GM21528 (cell line): ENCODE data around the gene NREP.
"Not testable (repeated sequence)": the region's sequence is repeated elsewhere in the genome, so short reads cannot be mapped to it uniquely, and the experiment has no call there.

ENCODE experiments used
- ATAC-seq: cut with Tn5 transposase; IDR thresholded peaks from one replicate; pipeline ENCODE4 v1.9.1; 2021; ENCODE audit warnings: mild to moderate bottlenecking, moderate library complexity; ENCODE audit not compliant: unreplicated experiment, low FRiP score

NREP gene

DNA sequence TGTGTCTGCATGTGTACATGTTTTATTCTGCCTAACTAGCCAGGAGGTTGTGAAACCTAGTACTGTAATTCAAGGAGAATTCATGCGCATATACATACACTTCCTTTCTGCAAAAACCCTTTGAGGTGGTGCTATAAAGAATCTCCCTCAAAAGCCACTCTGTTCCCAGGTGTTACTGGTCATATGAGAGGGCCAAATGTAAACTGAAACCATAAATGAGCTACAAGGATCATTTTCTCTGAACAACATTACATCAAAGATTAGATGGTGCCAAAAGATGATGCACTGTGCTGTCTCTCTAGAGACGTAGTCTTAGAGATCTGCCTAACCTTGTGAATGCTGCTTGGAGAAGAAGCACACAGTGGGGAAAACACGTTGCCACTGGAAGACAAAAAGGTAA lies 15.7 kb downstream of the NREP start:
- peak; percentile 73 for ATAC-seq

GRCh38 chr5:111739416-111739815 lies 17.6 kb downstream of the NREP start:
- ATAC-seq = no peak

DNA sequence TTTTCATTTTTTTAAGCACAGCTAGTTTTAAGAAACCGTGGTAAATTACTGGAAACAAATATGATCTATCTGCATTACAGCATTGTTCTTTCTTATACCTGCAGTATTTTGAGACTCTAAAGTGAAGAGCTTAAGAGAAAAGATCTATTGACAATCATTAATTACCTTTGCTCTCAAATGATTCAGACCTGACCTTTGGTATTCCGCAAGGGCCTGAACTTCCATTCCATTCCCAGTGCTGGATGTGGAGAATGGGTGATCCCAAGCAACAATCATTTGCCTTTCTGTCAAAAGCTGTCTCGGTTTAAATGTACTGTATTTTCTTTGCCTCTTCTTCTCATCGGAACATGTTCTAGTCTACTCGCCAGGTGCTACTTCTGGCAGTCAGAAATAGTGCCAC lies 18.9 kb downstream of the NREP start:
- ATAC-seq = no peak

GRCh38 chr5:111737716-111738115 lies 19.3 kb downstream of the NREP start:
- ATAC-seq = no peak

DNA sequence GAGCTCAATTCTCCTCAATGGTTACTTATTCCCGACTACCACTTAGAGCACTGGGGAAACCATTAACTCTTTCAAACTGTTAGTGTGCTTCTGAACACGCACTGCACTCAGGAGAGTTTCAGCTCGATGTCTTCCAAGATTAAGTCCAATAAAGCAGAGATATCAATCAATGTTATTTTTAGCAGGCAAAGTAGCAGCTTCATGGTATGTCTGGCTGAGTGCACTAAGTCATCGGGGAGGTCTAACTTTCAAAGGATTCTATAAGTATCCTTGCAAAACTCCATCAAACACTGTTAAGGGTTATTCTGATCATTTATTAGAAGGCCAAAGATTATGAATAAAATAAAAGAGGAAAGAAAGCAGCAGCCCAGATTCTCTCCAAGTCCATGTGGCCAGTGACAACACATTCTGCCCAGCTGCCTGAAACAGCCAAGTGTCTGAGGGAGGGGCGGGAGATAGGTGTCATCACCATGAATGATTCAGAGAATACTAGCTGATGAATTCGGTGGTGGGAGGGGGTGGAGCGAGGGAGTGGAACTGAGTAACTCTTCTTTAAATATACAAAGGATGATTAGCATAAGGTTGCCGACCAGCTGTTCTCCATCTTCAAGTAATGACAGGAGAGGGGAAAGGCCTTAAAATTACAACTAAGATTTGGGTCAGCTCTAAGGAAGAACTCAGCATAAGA lies 21.3 kb downstream of the NREP start:
- ATAC-seq = no peak

GRCh38 chr5:111734597-111734996 lies 22.4 kb downstream of the NREP start:
- no peak for ATAC-seq

- no peak for ATAC-seq
Measured at GRCh38 chr5:111734013-111734412, 23.0 kb downstream of the NREP start.

- ATAC-seq = no peak
Measured at GRCh38 chr5:111733571-111733970, 23.4 kb downstream of the NREP start.

DNA sequence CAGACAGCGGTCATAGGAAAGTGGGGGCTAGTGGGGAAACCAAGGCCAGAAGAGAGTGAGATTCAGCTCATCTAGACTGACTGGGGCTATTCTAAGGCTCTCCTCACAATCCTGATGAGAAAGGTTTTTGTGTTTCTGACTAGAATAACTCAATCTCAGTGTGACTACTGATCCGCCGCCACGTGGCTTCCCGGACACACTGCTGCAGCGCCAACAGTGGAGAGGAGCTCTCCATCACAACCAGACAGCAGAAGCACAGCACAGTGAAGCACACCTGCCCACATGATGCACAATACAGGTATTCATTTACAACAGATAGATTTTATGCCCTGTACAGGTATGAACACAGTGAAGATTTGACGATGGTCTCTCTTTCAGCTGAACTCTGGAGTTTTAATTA lies 25.4 kb downstream of the NREP start:
- ATAC-seq = no peak

GRCh38 chr5:111730659-111731382 lies 26.2 kb downstream of the NREP start:
- ATAC-seq = no peak

DNA sequence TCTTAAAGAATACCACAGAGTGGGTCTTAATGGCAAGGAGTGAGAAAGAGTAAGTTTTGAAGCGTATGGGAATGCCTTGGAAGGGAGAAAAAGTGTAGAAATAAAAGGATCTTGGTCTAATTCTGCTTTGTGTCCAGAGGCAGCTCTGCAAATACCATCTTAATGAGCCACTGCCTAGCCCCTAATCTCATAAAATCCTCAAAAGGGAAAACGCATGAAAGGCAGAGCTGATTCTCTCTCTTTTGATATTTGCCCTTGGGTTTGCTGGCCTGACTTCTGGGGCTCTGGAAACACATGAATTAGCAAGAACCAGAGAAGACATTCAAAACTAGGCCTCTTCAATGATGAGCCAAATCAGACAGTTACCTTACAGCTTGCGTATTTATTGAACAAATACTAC lies 28.1 kb downstream of the NREP start:
- no peak for ATAC-seq

DNA sequence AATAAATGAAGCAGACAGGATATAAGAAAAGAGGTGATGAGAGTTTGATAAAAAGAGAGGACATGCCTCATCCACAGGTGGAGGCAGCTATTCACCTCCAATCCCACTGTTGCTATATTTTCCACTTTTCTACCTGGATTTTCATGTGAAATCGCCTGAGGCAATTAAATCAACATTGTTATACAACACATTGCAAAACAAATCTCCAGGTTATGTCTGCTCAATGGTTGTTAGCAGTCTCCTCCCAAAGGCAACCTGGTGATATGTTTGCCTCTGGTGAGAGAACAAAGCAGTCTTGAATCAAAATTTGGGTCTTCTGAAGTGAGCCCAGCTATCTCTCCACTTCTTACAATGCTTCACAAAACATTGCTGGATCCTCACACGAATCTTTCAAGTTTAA lies 30.0 kb downstream of the NREP start:
- ATAC-seq = no peak

GRCh38 chr5:111722140-111722539 lies 34.9 kb downstream of the NREP start:
- no peak for ATAC-seq

DNA sequence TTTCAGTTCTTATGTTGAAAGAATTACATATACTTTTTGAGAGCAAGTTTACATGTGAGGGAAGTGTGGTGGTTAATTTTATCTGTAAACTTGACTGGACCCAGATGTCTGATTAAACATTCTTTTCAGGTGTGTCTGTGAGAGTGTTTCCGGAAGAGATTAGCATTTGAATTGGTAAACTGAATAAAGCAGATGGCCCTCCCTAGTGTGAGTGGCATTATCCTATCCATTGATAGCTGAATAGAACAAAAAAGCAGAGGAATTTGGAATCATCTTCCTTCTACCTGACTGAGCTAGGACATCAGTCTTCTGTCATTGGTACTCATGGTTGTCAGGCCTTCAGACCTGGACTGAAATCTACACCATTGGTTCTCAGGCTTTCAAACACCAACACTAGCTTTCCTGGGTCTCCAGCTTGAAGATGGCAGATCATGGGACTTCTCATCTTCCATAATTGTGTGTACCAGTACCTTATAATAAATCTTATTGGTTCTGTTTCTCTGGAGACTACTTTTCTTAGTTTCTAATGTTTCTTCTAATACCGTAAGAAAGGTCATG lies 36.6 kb downstream of the NREP start:
- ATAC-seq = no peak

GRCh38 chr5:111719773-111720172 lies 37.2 kb downstream of the NREP start:
- ATAC-seq = no peak

DNA sequence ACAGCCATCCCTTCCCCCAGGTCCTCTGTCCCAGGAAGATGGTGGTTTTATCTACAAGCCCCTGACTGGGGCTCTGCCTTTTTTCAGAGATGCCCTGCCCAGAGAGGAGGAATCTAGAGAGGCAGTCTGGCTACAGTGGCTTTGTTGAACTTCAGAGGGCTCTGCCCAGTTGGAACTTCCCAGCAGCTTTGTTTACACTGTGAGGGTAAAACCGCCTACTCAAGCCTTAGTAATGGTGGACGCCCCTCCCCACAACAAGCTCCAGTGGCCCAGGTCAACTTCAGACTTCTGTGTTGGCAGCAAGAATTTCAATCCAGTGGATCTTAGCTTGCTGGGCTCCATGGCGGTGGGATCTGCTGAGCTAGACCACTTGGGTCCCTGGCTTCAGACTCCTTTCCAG lies 40.2 kb downstream of the NREP start:
- not testable (repeated sequence) for ATAC-seq

GRCh38 chr5:111707630-111708164 lies 49.3 kb downstream of the NREP start:
- no peak for ATAC-seq

- ATAC-seq = no peak
Measured at GRCh38 chr5:111706345-111706744, 50.6 kb downstream of the NREP start.

- no peak for ATAC-seq
Measured at GRCh38 chr5:111704452-111705085, 52.4 kb downstream of the NREP start.

- peak; percentile 99 for ATAC-seq
Measured at GRCh38 chr5:111703662-111704061, 53.3 kb downstream of the NREP start.

- no peak for ATAC-seq
Measured at GRCh38 chr5:111699976-111700375, 57.0 kb downstream of the NREP start.
